Measurements from ENCODE around the gene CDC25A. TPM values are rescaled to one million over a fixed set of nuclear protein-coding genes. Genes with fewer than 3 reads are reported as not detected.

Gene CDC25A
- total and polyA plus RNA-seq, 2 of the 13 experiments (the other 11 are each of a cell fraction or from before 2014, with no cell fraction given), result 7.9 to 45.4 TPM

- TF ChIP-seq ZNF749 (CRISPR knock-in tag; IDR thresholded peaks at IDR 0.05; ENCODE audit: borderline replicate concordance), result no peak
- TF ChIP-seq ARID4A (CRISPR knock-in tag; IDR thresholded peaks at IDR 0.05; ENCODE audit: borderline replicate concordance), result peak; percentile 34; the same call in 1 of the 2 replicates
- TF ChIP-seq SOX6 (IDR thresholded peaks at IDR 0.05), result no peak
- TF ChIP-seq SOX6 (CRISPR knock-in tag; IDR thresholded peaks at IDR 0.05), result peak; percentile 56; the same call in 1 of the 2 replicates
- peak; percentile 73 for TF ChIP-seq PAXIP1 (CRISPR knock-in tag; conservative IDR thresholded peaks at IDR 0.05)
- TF ChIP-seq MAX (IDR thresholded peaks at IDR 0.05), result peak; percentile 89
- no peak for TF ChIP-seq ZNF770 (CRISPR knock-in tag; IDR thresholded peaks at IDR 0.05)
- TF ChIP-seq ZBTB34 (CRISPR knock-in tag; IDR thresholded peaks at IDR 0.05), result peak; percentile 64; the same call in 1 of the 2 replicates
- TF ChIP-seq ZNF737 (CRISPR knock-in tag; IDR thresholded peaks at IDR 0.05; ENCODE audit: borderline replicate concordance), result no peak
- no peak for TF ChIP-seq ZNF276 (CRISPR knock-in tag; IDR thresholded peaks at IDR 0.05; ENCODE audit: low read depth)
- no peak for TF ChIP-seq U2AF1 (optimal IDR thresholded peaks at IDR 0.05; ENCODE audit: low read depth, low read length)
- TF ChIP-seq HNF4A (CRISPR knock-in tag; IDR thresholded peaks at IDR 0.05), result peak; percentile 80
- peak; percentile 21; the same call in 1 of the 2 replicates for TF ChIP-seq ELF3 (CRISPR knock-in tag; IDR thresholded peaks at IDR 0.05)
Measured at GRCh38 chr3:48135552-48136495, 52.4 kb downstream of the CDC25A start (continued).
